AG04450 (cell line): Measurements from ENCODE around the gene KLK3. TPM values are rescaled to one million over a fixed set of nuclear protein-coding genes. Genes with fewer than 3 reads are reported as not detected.

Source experiments
- CTCF ChIA-PET: fragments of 300-600, 350-600 bp; formaldehyde crosslinking; extraction: SDS; loops from one replicate; lab custom pipeline; 2022; ENCODE audit warnings: antibody characterized with exemption, inconsistent platforms; lab: Charles Lee
- POLR2A ChIA-PET: fragments of 350-600 bp; formaldehyde crosslinking; extraction: SDS; loops from one replicate; lab custom pipeline; 2021; ENCODE audit warnings: antibody characterized with exemption, inconsistent platforms; lab: Yijun Ruan, JAX
- DNase-seq: peaks from one replicate; pipeline ENCODE4 v3.0.0-alpha.2; 2011; ENCODE audit warnings: low read depth, low spot score
- H3K27ac ChIP-seq: one replicate; pipeline ENCODE4 v1.5.1; 2012; ENCODE audit warnings: low read depth, low read length, control low read depth
- H3K27me3 ChIP-seq: one replicate; pipeline ENCODE4 v1.6.0; 2012; ENCODE audit warnings: low read length; ENCODE audit not compliant: control insufficient read depth, insufficient read depth
- H3K4me3 ChIP-seq: 2 replicates; pipeline ENCODE4 v1.5.1; 2011; ENCODE audit warnings: mild to moderate bottlenecking, low read depth, low read length, control low read depth
- H3K9me3 ChIP-seq: 2 replicates; pipeline ENCODE4 v1.5.1; 2012; ENCODE audit warnings: low read length; ENCODE audit not compliant: control insufficient read depth, insufficient read depth
- polyA plus RNA-seq: library from polyadenylated mRNA; depleted of rRNA; stranded (reverse); fragments of >200 nt; gene quantifications from 2 replicates; pipeline ENCODE4 v1.2.3, GENCODE V29; 2011
- TF ChIP-seq, protein P1 (sequence below): IDR thresholded peaks from 2 replicates; pipeline ENCODE4 v1.5.1; 2011; ENCODE audit warnings: low read depth, low read length, control low read depth, inconsistent platforms

Gene KLK3
- polyA plus RNA-seq, 1 experiment = not detected

DNA sequence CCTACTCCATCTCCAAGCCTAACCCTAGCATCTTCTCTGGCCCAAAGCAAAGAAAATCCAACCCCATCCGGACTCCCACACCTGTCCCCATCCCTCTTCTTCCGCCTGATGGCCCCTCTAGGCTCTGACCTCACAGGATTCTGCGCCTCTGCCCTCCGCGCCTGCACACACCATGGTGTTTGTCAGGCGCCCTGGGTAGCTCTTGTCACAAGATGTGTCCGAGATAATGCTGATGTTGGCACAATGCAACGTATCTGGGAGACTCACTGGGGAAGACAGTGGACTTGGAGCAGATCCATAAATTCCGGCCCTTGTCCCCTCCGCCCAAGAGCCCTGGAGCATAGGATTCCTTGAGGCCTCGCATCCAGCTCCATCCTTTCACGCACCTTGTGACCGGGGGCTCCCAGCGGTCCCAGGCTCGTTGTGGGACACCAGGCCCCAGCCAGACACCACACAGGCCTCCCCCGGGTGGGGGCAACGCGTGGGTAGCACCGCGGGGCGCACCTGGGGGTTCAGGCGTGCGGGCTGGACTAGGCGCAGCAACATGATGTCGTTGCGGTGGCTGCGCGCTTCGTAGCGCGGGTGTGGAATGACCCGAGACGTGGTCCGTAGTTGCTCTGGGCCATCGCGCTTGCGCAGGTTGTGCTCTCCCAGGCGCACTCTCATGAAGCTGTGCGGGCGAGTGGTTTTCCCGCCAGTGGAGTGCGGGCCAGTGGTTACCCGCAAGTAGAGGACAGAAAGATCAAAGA lies 28.0 kb upstream of the KLK3 start:
- no peak for DNase-seq
- TF ChIP-seq, protein P1, sequence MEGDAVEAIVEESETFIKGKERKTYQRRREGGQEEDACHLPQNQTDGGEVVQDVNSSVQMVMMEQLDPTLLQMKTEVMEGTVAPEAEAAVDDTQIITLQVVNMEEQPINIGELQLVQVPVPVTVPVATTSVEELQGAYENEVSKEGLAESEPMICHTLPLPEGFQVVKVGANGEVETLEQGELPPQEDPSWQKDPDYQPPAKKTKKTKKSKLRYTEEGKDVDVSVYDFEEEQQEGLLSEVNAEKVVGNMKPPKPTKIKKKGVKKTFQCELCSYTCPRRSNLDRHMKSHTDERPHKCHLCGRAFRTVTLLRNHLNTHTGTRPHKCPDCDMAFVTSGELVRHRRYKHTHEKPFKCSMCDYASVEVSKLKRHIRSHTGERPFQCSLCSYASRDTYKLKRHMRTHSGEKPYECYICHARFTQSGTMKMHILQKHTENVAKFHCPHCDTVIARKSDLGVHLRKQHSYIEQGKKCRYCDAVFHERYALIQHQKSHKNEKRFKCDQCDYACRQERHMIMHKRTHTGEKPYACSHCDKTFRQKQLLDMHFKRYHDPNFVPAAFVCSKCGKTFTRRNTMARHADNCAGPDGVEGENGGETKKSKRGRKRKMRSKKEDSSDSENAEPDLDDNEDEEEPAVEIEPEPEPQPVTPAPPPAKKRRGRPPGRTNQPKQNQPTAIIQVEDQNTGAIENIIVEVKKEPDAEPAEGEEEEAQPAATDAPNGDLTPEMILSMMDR = no peak
- H3K4me3 ChIP-seq = no peak overlapping the region
- H3K27ac ChIP-seq = no peak overlapping the region
- H3K9me3 ChIP-seq = peaks cover 5% of the 10 kb centered on the region; the same call in 1 of the 2 replicates
- POLR2A ChIA-PET = interaction anchor here (0.5 kb wide), 1 partner anchor 12 kb away, joined by 3 read pairs; no protein-coding TSS in a partner anchor
- CTCF ChIA-PET = no interaction called here
- H3K27me3 ChIP-seq = peaks cover 14% of the 10 kb centered on the region

DNA sequence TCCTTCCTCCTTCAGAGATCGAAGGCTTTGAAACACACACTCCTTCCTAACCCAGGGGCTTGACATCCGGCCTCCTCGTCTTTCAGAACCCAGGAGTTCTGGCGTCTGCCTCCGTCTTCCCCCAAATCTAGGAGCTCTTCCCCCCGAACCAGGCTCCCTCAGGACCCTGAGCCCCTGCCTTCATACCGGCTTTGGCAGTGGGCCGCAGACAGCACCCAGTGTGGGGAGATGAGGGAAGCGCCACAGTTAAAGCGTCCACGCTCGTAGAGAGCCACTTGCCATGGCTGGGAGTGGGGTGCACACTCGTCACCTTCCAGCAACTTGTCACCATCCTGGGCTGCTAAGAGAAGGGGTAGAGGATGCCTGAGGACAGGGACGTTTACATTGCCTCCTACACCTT lies 27.2 kb upstream of the KLK3 start:
- no peak for DNase-seq
- CTCF ChIA-PET = interaction anchor here (0.6 kb wide), 1 partner anchor 149 kb away, joined by 3 read pairs; no protein-coding TSS in a partner anchor
- peaks cover 5% of the 10 kb centered on the region; the same call in 1 of the 2 replicates for H3K9me3 ChIP-seq
- TF ChIP-seq, protein P1 = no peak
- no peak overlapping the region for H3K4me3 ChIP-seq
- POLR2A ChIA-PET = no interaction called here
- no peak overlapping the region for H3K27ac ChIP-seq
- H3K27me3 ChIP-seq = peaks cover 8% of the 10 kb centered on the region

- H3K27me3 ChIP-seq = peaks cover 6% of the 10 kb centered on the region
- ChIA-PET CTCF (no interaction called here), POLR2A (no interaction called here)
- no peak for DNase-seq
- H3K27ac ChIP-seq = no peak overlapping the region
- peaks cover 5% of the 10 kb centered on the region; the same call in 1 of the 2 replicates for H3K9me3 ChIP-seq
- H3K4me3 ChIP-seq = no peak overlapping the region
- TF ChIP-seq, protein P1 = no peak
Measured at GRCh38 chr19:50829801-50830200, 24.9 kb upstream of the KLK3 start.

DNA sequence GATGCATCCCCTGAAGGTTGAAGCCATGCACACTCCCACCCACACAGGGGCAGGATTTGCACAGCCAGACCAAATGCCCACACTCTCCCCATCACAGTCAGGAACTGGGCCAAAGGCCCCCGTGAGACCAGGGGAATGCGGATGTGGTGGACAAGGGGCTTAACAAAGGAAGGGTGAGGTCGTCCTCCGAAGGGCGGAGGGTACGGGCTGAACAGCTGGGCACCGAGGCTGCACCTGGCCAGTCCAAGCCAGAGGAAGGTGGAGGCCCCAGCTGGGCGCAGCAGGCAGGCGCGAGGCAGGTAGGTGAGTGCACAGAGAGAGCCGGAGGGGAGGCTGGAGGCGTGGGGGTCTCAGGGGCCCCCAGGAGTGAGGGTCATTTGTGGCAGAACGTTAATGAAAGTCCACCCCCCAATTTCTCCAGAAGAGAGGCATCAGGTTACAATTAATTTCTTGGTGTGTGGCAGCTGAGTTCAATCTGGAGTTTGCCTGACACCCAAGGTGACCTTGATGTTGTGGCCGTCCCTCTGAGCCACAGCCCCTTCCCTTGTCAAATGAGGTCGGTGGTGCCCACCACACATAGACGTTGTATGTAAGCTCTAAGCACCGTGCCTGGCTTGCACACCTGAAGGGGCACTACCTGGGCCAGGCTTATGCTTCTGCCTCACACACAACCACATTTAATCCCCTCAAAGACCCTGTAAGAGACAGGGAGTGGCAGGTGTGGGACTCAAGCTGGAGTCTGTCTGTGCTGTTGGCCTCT lies 24.3 kb upstream of the KLK3 start:
- CTCF ChIA-PET = no interaction called here
- Histone ChIP-seq H3K27ac (no peak overlapping the region), H3K4me3 (no peak overlapping the region)

More for the DNA sequence above, 24.3 kb upstream of the KLK3 start:
- TF ChIP-seq, protein P1 = no peak
- POLR2A ChIA-PET = no interaction called here
- Histone ChIP-seq H3K27me3 (peaks cover 6% of the 10 kb centered on the region), H3K9me3 (peaks cover 5% of the 10 kb centered on the region; the same call in 1 of the 2 replicates)
- DNase-seq = no peak
